ENCODE data around the gene NUDT1.

The NUDT1 gene

GRCh38 chr7:2241580-2242540, at the start of gene NUDT1, which contains the start of gene MRM2:
NUDT1 (plus strand) TSS chr7:2242226; CDS start chr7:2244575, 2,349 bp downstream.
MRM2 (minus strand) TSS chr7:2242205; CDS start chr7:2242169, 36 bp downstream.
- DNase-seq = peak; percentile 81 to 92 (median 89)

DNA sequence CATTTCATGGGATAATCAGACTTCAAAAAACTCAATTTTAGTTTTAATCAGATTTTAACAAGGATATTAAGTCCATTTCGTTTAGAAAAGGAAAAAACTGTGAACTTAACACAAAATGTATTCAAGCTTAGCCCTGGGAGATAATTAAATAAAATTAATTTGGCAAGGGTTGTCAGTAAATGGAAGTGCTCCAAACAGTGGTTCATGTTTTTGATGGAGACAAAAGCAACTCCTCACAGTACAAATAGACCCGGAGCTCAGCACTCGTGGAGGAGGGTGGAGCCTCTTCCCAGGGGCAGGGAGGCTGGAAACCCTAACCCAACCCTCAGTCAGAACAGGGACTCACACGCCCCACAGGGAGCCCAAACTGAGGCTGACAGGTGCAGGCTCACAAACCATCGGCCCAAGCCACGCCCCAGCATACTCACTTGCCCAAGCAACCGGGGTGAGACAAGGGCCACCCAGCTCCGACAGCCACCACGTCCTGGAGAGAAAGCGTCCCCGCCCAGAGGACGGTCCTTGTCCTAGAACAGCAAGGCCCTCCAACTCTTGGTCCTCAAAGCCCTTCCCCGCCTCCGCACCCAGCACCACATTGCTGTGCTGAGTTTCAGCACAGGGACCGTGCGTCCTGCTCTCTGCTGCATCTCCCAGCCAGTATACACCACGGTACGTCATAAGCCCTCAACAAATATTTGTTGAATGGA, 49.0 kb upstream of the NUDT1 start:
- peak; percentile 86 to 93 (median 89) for DNase-seq

DNA sequence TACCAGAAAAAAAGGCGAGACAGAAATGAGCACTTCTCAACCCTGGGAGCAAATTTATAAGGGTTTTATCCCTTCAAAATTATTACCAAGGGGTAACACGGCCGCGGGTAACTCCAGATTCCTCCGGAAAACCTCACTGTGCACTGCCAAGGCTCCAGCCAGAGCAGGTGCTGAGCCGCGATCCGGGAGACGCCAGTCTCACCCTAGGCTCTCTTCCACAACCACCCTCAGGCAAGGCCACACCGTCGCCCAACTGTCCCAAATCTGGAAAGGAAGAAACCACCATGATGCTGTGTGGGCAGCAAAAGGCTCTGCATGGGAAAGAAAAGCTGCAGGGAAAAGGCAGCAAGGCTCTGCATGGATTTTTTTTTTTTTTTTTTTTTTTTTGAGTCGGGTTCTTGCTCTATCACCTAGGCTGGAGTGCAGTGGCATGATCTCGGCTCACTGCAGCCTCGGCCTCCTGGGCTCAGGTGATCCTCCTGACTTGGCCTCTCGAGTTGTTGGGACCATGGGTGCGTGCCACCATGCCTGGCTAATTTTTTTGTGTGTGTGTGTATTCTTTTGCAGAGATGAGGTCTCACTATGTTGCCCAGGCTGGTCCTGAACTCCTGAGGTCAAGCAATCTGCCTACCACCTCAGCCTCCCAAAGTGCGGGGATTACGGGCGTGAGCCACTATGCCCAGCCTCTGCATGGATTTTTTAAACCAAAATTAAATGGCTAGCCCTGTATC, 48.3 kb upstream of the NUDT1 start:
- DNase-seq = peak in 1 of 3 experiments; percentile 60

DNA sequence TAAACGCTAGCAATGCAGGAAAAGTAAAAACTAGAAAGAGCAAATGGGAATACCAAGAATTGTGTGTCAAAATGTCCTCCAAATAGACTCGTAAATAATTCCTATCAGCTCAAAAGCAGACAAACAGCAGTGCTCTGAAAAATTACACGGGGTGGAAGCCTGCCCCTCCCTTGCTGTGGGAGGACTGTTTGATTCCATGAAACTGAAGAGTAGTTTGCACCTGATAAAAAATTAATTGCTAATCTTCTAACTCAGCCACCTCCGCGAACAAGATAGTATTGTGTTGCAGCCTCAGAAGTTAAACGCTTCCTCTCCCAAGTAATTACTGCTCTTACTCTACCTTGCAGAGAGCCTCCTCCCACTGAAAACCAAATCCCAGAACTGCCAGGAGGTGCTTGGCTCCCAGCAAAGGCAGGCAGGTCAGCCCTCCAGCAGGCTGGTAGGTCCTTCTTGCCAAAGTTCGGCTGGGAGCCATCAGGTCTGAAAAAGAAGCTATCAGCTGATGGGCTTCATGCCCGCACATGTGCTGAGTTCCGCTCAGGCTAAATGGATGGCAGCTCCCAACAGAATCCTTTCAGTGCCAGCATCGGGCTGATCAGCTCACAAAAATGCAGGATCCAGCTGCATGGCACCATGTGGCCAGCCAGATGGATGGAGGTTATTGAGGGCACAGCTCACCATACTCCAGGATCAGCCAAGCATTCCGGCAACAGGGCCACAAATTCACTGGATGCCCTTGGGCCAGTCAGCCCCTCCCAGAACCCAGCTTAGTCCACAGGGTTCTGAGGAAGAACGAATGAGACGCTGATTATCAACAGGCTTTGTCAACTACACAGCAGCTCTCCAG, 46.4 kb upstream of the NUDT1 start:
- DNase-seq = peak in 1 of 3 experiments; percentile 18

DNA sequence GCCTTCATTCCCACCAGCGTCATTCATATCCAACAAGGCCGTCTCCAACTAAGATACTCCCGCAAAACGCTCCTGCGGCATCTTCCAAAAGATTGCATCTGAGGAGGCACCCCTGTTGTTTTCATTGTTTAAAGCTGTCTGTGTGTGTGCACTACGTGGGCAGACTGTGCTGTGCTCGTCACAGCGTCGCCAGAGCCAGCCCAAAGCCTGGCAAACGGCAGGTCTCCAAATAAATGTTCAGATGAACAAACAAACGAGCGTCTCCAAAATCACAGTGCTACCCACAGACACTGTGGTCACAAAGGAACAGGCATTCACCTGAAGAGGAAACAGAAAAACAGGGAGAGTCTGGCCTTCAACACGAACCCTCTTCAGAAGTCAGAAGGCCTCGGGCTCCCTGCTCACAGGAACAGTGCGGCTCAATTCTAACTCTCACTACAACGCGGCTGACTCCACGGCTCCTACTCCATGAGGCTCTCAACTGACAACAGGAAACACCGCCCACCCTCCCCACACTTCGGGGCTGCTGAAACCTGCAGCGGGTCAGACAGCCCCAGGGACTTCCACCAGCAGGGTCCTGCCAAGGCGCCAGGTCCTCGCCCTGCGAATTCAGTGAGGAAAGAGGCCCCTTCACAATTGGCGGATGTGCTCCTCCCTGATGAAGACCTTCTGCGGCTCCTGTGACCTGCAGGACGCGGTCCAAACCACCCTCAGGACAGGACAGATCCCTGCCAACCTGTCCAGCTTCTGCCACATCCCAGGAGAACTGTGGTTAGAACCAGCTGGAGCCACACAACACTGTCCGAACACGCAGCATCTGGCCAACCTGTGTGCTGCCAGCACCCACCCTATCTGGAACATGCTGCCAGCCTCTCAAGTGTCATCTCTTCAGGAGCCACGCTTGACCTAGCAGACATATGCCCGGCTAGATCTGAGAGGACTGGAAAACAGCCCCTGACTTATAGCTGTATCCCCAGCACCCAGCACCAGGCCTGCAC, 45.3 kb upstream of the NUDT1 start:
- DNase-seq = peak; percentile 16 to 43 (median 37)

GRCh38 chr7:2197436-2198155, 44.4 kb upstream of the NUDT1 start:
- DNase-seq = no peak

DNA sequence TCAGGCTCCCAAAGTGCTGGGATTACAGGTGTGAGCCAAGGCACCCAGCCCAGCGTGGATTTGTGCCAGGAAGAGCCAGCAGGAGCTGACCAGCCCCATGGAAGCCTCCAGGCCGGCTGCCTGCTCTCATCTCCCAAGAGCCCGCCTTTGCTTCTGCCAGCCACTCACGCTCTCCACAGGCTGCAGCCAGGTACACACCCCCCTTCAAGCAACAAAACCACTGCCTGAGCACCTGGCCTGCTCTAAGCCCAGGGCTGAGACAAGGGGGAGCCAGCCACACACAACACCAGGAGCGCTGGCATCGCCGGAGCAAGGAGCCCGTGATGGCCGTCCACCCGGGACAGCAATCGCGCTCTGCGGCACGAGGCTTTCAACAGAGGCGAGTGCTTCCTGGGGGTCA, 43.8 kb upstream of the NUDT1 start:
- DNase-seq = peak; percentile 62 to 86 (median 81)

DNA sequence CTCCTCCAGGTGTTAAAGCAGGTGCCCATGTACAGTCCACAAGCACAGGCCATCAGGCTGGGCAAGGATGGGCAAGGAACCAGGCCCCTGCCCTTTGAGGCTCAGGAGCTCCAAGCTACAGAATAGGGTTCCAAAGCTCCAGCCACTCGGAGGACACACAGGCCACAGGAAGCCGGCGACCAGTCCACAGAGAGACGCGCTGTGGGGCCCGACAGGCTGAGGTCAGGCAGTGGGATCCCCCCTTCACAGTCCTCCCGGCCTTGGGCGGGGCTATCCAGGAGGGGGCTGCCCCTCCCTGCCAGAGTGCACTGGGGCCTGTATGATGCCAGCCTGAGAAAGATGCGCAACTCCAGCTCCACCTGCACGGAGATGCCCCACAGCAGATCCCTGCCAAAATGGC, 43.3 kb upstream of the NUDT1 start:
- DNase-seq = no peak

- DNase-seq = no peak
Measured at GRCh38 chr7:2199528-2199927, 42.5 kb upstream of the NUDT1 start.

DNA sequence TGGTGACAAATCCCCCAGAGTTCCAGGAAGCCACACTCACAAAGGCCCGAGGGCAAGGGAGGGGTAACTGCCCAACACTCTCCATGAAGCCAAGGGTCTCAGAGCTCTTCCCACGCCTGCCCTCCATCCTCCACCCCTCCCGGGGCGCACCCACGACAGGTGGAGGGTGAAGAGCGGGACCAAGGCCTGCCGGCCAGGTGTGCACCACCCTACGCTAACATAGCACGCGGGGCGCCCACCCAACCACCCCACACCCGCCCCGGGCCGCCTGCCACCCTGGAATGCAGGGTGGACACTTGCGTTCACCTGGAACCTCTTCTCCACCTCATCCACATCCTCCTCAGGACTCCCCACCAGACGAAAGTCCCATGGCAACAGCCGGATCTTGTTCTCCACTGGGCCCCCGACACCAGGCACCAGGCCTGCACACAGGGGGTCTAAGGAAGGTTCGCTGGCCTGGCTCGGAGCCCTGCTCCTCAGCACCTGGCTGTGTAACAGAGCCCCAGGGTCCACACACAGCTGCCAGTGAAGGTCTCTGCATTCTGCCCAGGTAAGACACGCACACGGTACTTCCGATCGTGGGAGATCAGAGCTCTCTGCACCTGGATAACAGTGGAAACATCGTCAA, 42.0 kb upstream of the NUDT1 start:
- DNase-seq = no peak

DNA sequence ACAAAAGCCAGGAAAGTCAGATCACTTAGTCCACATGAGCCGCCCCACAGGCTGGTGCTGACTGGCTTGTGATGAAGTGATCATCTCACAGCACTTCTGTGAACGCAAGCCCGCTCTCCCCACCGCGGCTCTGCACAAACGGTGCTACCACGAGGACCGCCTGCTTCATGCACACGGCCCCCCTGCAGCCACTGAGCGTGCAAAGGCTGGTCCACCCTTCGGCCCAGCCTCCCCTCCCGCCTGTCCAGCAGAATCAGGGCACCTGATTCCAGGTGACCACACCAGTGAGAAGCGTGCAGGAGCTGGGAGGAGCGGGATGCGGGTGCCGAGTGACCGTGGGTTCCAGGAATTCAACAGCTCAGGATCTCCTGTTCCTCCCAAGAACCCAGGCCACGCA, 41.4 kb upstream of the NUDT1 start:
- no peak for DNase-seq

DNA sequence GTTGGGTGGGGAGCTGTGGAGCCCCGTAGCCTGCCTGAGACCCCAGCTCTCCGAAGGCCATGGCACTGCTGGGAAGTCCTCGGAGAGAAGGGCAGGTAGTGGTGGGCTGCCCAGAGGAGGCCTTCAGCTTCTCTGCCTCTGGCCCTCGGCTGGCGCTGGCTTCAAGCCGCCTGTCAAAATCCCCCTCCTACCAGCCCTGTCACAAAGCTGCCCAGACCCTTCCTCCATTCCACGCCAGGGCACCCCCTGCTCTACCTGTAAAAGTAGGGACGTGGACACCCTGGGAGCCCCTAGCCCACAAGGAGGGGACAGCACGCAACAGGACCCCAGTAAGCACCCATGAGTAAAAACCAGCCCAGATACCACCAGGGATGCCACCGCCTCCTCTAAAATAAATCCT, 40.9 kb upstream of the NUDT1 start:
- no peak for DNase-seq

DNA sequence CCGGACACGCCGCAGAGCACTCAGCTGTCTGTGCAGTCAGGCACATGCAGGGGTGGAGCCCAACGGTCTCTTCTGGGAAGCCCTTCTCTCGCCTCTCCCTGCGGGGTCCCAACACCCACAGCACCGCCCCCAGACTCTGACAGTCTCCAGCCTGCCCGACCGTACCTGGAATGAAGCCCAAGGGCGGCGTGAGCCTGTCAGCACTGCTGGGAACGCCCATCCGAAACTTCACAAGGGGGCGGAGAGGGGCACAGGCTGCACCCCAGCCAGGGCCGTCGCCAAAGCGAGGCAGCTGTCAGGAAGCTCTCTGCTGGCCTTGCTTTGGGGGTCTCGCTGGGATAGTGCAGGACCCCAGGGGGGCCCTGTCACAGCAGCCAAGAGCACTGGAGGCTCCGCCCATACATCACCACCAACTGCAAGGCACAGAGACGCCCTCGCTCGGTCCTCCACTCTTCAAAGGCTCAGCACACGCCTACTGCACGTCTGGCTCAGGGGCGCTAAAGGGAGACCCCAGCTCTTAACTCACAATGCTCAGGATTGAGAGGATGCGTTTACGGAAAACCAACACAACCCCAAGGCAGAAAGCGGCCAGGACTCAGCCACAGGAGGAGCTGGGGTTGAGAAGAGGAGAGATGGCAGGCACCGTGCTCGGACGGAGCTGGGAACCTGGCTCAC, 40.2 kb upstream of the NUDT1 start:
- DNase-seq = no peak

DNA sequence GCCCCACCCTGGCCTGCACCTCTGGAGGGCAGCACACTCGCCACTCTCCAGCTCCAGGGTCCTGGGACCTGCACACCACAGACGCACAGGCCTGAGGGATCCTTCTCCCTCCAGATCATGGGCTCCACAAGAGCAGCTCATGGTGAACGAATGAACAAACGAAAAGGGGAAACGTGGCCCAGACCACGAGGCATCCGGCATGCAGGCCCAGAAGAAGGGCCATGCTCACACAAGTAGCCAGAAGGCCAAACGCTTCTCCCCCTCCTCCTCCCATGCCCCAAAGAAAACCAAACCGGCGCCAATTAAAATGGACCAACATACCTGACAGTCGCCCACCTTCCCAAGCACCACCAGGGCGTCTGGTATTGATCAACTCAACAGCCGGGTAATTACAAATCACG, 39.7 kb upstream of the NUDT1 start:
- no peak for DNase-seq

DNA sequence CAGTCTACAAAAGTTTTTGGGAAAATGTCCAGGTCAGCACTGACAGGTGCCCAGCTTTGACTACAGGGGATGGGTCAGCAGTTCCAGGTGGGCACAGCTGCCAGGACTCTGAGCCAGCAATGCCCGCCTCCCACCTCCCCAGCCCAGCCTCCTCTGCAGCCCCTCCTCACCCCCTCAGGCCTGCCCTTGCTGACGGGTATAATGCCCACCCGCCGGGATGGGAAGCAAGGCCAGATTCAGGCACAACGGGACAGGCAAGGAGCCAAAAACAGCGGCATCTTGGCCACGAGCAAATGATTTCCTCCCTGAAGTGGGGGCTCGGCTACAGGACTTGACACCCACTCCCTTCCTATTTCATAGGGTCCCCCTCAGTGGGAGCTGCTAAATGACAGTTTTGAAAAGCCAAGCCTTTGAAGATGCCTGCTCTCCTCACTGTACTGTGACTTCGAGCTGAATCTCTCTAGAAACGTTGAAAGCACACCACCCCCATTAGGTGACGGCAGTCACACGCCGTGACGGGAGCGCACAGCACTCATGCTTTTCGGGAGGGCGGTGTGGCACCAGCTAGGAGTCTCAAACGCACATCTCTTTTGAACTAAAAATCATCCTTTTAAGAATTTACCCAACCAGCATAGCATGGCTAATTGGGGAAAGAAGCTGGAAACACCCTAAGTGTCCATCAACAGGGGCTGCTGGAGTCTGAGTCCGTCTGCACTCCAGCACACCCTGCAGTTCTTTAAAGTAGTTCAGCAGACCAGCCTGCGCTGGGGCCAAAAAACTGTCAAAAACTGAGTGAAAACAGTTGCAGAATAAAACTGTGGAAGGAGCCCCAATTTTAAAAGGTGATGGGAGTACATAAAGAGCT, 38.9 kb upstream of the NUDT1 start:
- DNase-seq = no peak

GRCh38 chr7:2203766-2204300, 38.2 kb upstream of the NUDT1 start:
- DNase-seq = no peak

DNA sequence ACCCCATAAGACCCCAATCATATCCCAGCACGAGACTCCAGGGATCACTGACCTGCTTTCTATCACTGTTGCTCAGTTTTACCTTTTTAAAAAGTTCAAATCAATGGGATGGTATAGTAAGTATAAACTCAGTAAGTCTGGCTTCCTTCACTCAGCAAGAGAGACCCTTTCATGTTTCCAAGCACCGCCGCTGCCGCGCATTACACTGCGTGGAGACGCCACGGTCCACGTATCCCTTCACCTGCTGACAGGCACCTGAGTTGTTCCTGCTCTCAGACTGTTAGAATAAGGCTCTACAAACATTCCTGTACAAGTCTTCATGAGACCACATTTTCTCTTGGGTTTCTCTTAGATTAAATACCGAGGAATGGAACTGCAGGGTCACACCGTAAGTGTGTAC, 37.6 kb upstream of the NUDT1 start:
- DNase-seq = no peak

All from NCI-H1417 (cell line).